GM11168 (cell line): Measurements from ENCODE around the gene ZNF516.

Experiments used
- in situ Hi-C: fragments of 300-500 bp; cut with MboI; formaldehyde crosslinking; loops from one replicate; pipeline ENCODE4 v1.12.0; 2022; ENCODE audit warnings: low sequenced_read_pairs; ENCODE audit not compliant: unreplicated experiment

ZNF516 gene

GRCh38 chr18:76429262-76430126 lies 65.5 kb downstream of the ZNF516 start:
- in situ Hi-C loops, result no loop called here

GRCh38 chr18:76428396-76429261 lies 66.4 kb downstream of the ZNF516 start:
- in situ Hi-C loops, result no loop called here

- in situ Hi-C loops, result no loop called here
Measured at GRCh38 chr18:76426737-76427305, 68.2 kb downstream of the ZNF516 start.

- in situ Hi-C loops, result no loop called here
Measured at GRCh38 chr18:76425146-76426131, 69.6 kb downstream of the ZNF516 start.

GRCh38 chr18:76422838-76423237 lies 72.2 kb downstream of the ZNF516 start:
- in situ Hi-C loops, result no loop called here

- in situ Hi-C loops, result no loop called here
Measured at GRCh38 chr18:76422121-76422520, 72.9 kb downstream of the ZNF516 start.

- in situ Hi-C loops, result no loop called here
Measured at GRCh38 chr18:76421685-76422078, 73.4 kb downstream of the ZNF516 start.

- in situ Hi-C loops, result no loop called here
Measured at GRCh38 chr18:76420898-76421684, 74.0 kb downstream of the ZNF516 start.

- in situ Hi-C loops, result no loop called here
Measured at GRCh38 chr18:76419811-76420210, 75.2 kb downstream of the ZNF516 start.

- in situ Hi-C loops, result no loop called here
Measured at GRCh38 chr18:76416911-76417310, 78.1 kb downstream of the ZNF516 start.

- in situ Hi-C loops, result no loop called here
Measured at GRCh38 chr18:76414936-76415621, 80.0 kb downstream of the ZNF516 start.

- in situ Hi-C loops, result no loop called here
Measured at GRCh38 chr18:76412818-76413565, 82.0 kb downstream of the ZNF516 start.

GRCh38 chr18:76412010-76412817 lies 82.8 kb downstream of the ZNF516 start:
- in situ Hi-C loops, result no loop called here

GRCh38 chr18:76410660-76411417 lies 84.2 kb downstream of the ZNF516 start:
- in situ Hi-C loops, result no loop called here

GRCh38 chr18:76410033-76410432 lies 85.0 kb downstream of the ZNF516 start:
- in situ Hi-C loops, result no loop called here

- in situ Hi-C loops, result loop anchor here (10.0 kb wide), 1 partner anchor 296 kb away; no protein-coding TSS in a partner anchor
Measured at GRCh38 chr18:76408480-76409067, 86.5 kb downstream of the ZNF516 start.
